Kidney (tissue), 14 donors: ENCODE data around the gene NKRF. TPM values are rescaled to one million over a fixed set of nuclear protein-coding genes. Genes with fewer than 3 reads are reported as not detected.

Source experiments
- DNase-seq, 5 donors: peaks; one replicate each; pipeline ENCODE4 v3.0.0-alpha.2; 2013 to 2020
- FAIRE-seq: peaks from 2 replicates; lab custom pipeline; 2012; peaks lifted over from hg19 to GRCh38; lab: Jason Lieb, UNC
- H3K27ac ChIP-seq, 2 donors: one replicate each; pipeline ENCODE4 v1.7.0; 2013; ENCODE audit warnings: low read depth in 2 of 2, low read length in 2 of 2, inconsistent platforms in 1 of 2
- H3K27me3 ChIP-seq: one replicate; pipeline ENCODE4 v1.7.1; 2013; ENCODE audit warnings: low read length, inconsistent platforms; ENCODE audit not compliant: control insufficient read depth, insufficient read depth
- H3K36me3 ChIP-seq, 3 donors: one replicate each; pipeline versions ENCODE4 v1.7.0 to v1.7.1; 2013; ENCODE audit warnings: low read length in 3 of 3, control low read depth in 1 of 3, inconsistent platforms in 1 of 3; ENCODE audit not compliant: insufficient read depth in 3 of 3, control insufficient read depth in 2 of 3
- H3K4me1 ChIP-seq, 3 donors: one replicate each; pipeline versions ENCODE4 v1.7.0 to v1.7.1; 2013; ENCODE audit warnings: low read length in 3 of 3, inconsistent platforms in 1 of 3, low read depth in 1 of 3; ENCODE audit not compliant: control insufficient read depth in 2 of 3, insufficient read depth in 2 of 3
- H3K4me3 ChIP-seq, 3 donors: one replicate each; pipeline versions ENCODE4 v1.7.0 to v1.8.1; 2013; ENCODE audit warnings: low read length in 3 of 3, control low read depth in 1 of 3, inconsistent platforms in 1 of 3
- H3K9ac ChIP-seq, 3 donors: one replicate each; pipeline versions ENCODE4 v1.7.0 to v1.7.1; 2013; ENCODE audit warnings: low read length in 3 of 3, control low read depth in 1 of 3, inconsistent platforms in 1 of 3
- H3K9me3 ChIP-seq, 3 donors: one replicate each; pipeline versions ENCODE4 v1.7.0 to v1.7.1; 2013; ENCODE audit warnings: low read length in 3 of 3, control low read depth in 1 of 3, inconsistent platforms in 1 of 3; ENCODE audit not compliant: control insufficient read depth in 2 of 3, insufficient read depth in 1 of 3
- intact Hi-C: fragments of 100-400 bp; cut with DNase I; formaldehyde crosslinking; loops from one replicate; pipeline ENCODE4 v1.11.1; 2022
- polyA plus RNA-seq: library from polyadenylated mRNA; stranded (reverse); fragments of 350-450 nt; fragmentation: Illumina TruSeq; extraction: RNeasy Lipid Tissue Mini Kit (QIAGEN cat#74804); gene quantifications from one replicate; pipeline ENCODE4 v1.2.3, GENCODE V29; 2014; ENCODE audit warnings: low read depth, low replicate concordance; ENCODE audit not compliant: insufficient read depth
- total RNA-seq: library from RNA; stranded (reverse); fragmentation: NEBNext Ultra II Directional; extraction: Animal tissue kit (Norgen Biotek cat#: 25700); gene quantifications from one replicate; pipeline ENCODE4 v1.2.1, GENCODE V29; 2021
- TF ChIP-seq, protein P1 (sequence below): IDR thresholded peaks from 3 replicates; pipeline ENCODE4 v1.5.1; 2012; ENCODE audit warnings: mild to moderate bottlenecking, moderate library complexity, borderline replicate concordance; ENCODE audit not compliant: insufficient read depth; ENCODE audit errors: extremely low read depth
- donor health status: control.
- donor health status: control.
- donor health status: control.
- donor health status: control.
- donor health status: control.
- donor health status: DM: yes; HTN: yes; CAD: no.
- donor health status: Normal renal cell carcinoma (clear cell type).

The NKRF gene
- total and polyA plus RNA-seq, 2 donors from 2014 or later: 5.7 to 9.0 TPM

DNA sequence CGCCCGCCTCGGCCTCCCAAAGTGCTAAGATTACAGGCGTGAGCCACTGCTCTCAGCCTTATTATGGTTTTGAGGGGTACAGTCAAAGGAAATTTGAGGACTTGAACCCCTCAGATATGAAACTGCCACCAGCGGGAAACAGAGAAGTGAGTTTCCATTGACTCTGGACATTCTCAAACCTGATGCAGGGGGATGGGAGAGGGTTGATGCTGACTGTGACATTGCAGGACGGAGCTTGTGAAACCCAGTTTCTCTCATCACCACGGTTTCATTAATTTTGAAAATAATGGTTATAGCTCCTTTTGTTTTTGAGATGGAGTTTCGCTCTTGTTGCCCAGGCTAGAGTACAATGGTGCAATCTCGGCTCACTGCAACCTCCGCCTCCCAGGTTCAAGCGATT, 18.2 kb upstream of the NKRF start:
- DNase-seq (no peak), FAIRE-seq (no peak)
- TF ChIP-seq, protein P1, sequence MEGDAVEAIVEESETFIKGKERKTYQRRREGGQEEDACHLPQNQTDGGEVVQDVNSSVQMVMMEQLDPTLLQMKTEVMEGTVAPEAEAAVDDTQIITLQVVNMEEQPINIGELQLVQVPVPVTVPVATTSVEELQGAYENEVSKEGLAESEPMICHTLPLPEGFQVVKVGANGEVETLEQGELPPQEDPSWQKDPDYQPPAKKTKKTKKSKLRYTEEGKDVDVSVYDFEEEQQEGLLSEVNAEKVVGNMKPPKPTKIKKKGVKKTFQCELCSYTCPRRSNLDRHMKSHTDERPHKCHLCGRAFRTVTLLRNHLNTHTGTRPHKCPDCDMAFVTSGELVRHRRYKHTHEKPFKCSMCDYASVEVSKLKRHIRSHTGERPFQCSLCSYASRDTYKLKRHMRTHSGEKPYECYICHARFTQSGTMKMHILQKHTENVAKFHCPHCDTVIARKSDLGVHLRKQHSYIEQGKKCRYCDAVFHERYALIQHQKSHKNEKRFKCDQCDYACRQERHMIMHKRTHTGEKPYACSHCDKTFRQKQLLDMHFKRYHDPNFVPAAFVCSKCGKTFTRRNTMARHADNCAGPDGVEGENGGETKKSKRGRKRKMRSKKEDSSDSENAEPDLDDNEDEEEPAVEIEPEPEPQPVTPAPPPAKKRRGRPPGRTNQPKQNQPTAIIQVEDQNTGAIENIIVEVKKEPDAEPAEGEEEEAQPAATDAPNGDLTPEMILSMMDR: no peak
- H3K27ac ChIP-seq: no peak overlapping the region
- H3K27me3 ChIP-seq: no peaks in the 10 kb centered on the region
- no peak overlapping the region for H3K9ac ChIP-seq
- H3K9me3 ChIP-seq: no peaks in the 10 kb centered on the region
- no peaks in the 10 kb centered on the region for H3K36me3 ChIP-seq
- intact Hi-C loops: no loop called here
- H3K4me3 ChIP-seq: no peak overlapping the region
- peaks cover 0 to 7% (median 0%) of the 10 kb centered on the region in 3 donors for H3K4me1 ChIP-seq

DNA sequence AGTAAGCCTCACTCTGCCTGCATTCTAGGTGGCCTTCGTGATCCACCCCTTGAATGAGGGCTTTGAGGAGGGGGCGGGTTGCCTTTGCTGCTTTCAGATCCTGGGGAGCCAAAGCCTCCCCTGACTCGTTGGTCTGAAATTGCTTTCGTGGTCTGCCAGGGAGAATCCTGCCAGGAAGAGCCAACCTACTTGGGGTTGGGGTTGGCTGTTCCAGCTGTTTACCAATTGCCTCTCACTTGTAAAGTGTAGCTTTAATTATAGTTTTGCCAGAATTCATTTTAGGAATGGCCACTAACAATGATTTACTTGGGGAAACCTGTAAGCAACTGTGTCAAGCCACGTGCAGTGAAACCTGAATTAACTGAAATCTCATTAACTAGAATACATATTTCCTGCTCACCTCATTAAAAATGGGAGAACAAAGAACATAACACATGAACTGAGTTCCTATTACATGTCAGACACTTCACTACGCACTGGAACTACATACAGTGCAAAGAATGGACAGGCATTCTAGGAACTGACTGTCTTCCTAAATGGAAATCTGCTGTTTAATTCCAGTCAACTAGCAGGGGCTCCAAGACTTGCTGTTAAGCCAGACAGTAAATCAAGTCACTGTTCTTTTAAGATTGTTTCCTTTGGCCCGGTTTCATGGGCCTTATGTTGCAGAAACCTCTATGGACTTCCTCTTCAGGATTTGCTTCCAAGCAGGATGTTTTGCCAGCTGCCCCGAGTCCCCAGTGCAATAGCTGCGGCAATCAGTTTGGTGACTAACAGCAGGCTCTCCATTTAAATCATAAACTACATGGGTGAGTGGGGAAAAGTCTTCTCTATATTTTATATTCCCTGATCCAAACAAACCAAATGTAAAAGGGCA, 16.4 kb upstream of the NKRF start:
- Histone ChIP-seq H3K27me3 (no peaks in the 10 kb centered on the region), H3K9ac (peak overlapping the region in 1 of 3 donors; percentile 12), H3K9me3 (no peaks in the 10 kb centered on the region), H3K4me1 (peaks cover 0 to 7% (median 0%) of the 10 kb centered on the region in 3 donors), H3K4me3 (no peak overlapping the region), H3K27ac (peak overlapping the region; percentile 34 to 45), H3K36me3 (no peaks in the 10 kb centered on the region)
- TF ChIP-seq, protein P1: no peak
- peak; percentile 67 for FAIRE-seq
- peak in 3 of 5 donors; percentile 42 to 93 (median 76) for DNase-seq
- intact Hi-C loops: no loop called here

DNA sequence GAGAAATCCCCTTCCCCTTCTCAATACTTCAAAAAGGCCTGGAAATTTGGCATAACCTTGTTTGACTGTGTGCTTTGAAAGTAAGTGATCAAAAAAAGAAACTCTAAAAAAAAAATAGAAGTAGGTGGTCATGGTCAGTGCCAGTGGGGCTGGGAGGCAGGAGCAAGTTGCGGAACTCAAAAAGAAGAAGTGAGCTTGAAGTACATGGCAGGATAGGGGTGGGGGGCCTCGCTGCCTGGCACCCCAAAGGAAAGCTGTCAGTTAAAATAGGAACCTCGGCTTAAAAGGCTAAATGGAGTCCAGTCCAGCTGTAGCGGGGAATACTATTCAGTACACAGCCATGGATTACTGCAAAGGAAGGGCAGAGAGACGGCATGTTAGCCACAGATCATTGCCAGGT, 12.2 kb upstream of the NKRF start:
- intact Hi-C loops: no loop called here
- Histone ChIP-seq H3K9ac (no peak overlapping the region), H3K36me3 (no peaks in the 10 kb centered on the region), H3K27ac (no peak overlapping the region), H3K4me3 (no peak overlapping the region), H3K27me3 (no peaks in the 10 kb centered on the region), H3K9me3 (no peaks in the 10 kb centered on the region), H3K4me1 (peaks cover 0 to 11% (median 0%) of the 10 kb centered on the region in 3 donors)
- TF ChIP-seq, protein P1: no peak
- FAIRE-seq (no peak), DNase-seq (no peak)
